GM19099 (cell line): Measurements from ENCODE around the gene COL3A1.

Source experiments
- POLR2A ChIP-seq: IDR thresholded peaks from 3 replicates; pipeline ENCODE4 v1.6.1; 2011; ENCODE audit warnings: low read depth; ENCODE audit not compliant: insufficient read length; ENCODE audit errors: extremely low read depth

The COL3A1 gene

DNA sequence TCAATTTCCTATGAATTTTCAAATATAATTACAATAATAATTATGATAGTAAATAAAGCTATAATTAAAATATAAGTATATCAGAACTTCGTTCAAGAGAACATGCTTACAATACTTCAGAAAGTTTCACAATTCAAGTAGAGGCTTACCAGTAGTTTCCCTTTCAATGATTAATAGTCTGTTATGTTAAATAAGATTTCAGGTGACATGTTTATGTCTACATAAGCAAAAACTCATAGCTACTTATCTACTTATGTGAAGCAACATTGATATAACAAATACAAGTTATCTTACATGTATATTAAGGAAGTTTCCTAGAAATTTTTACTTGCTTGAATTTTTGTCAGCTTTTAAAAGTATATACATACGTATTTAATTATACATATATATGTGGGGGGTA, 4.5 kb upstream of the COL3A1 start:
- TF ChIP-seq POLR2A, result no peak

DNA sequence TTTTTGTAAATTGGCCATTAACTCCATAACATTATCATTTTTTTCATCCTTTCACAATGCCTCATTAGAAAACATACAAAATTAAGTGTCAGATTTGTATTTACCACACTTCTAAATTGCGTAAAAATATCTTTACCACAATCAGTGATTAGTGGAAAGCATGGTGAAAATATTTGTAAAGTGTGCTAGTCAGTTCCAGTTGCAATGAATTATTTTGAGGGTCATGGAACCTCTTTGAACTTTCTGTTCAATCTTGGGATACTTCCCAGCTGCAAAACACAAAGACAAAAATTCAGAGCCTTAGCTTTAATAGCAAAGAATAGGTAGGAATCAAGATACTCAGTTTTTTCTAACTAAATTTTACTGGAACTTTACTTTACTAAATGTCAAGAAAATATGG, 4.0 kb upstream of the COL3A1 start:
- no peak for TF ChIP-seq POLR2A

DNA sequence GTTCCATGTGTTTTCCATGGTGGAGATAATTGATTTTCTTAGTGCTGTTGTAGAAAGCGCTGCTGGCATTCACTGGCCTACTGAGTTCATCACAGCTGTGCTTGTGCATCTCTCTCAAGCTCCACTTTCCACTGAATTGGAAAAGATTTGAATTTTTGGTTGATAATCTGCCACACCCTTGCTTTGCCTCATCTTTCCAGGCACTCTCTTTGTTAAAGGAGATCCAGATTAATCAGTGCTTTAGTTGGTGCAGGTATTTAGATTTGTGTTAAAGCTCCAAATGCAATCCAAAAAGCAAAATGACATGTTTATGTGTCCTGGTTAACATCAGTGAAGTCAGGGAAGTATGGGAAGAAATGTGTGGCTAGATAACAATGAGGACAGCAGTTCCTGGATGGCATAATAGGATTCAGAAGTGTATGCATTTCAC, 2.7 kb upstream of the COL3A1 start:
- no peak for TF ChIP-seq POLR2A

DNA sequence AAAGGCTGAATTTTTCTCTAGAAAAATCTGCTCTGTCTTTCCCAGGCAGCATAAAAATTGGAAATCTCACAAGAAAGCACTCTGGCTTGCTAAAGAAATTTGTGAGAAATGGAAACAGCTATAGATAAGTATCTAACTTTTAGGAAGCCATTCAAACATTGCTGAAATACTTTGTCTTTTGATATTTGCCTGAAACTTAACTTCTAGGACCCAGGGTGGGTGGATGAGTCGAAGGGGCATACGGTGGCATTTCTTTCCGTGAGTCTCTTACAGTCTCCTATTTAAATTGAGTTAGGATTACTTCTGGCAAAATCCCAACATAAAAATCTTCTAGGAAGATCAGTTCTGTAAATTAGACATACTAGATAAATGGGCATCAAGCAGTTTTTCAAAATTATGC, 532 bp upstream of the COL3A1 start:
- no peak for TF ChIP-seq POLR2A

DNA sequence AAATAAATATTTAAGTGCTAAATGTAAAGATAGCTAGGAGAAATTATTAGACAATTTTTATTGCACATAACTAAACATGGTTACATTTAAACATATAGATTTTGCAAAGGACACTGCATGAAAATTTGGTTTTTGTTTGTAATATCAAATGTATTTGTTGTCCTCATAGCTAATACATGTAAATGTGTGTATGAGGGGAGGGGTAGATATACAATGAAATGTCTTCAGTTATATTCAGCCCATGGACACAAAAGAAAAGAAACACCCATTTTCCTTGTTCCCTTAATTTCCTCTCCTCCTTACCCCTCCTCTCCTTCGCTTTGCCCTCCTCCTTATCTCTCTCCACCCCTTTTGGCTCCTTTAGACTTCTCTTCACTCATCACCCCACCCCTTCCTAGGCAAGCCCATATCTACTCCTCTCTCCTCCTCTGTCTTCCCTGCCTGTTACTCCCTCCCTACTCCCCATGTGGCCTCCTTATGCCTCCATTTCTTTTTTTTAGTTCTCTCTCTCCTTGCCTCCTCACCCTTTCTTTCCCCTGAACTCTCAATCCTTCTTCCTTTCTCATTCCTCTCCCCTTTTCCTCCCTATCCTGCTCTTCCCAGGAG, 1.4 kb downstream of the COL3A1 start:
- no peak for TF ChIP-seq POLR2A

DNA sequence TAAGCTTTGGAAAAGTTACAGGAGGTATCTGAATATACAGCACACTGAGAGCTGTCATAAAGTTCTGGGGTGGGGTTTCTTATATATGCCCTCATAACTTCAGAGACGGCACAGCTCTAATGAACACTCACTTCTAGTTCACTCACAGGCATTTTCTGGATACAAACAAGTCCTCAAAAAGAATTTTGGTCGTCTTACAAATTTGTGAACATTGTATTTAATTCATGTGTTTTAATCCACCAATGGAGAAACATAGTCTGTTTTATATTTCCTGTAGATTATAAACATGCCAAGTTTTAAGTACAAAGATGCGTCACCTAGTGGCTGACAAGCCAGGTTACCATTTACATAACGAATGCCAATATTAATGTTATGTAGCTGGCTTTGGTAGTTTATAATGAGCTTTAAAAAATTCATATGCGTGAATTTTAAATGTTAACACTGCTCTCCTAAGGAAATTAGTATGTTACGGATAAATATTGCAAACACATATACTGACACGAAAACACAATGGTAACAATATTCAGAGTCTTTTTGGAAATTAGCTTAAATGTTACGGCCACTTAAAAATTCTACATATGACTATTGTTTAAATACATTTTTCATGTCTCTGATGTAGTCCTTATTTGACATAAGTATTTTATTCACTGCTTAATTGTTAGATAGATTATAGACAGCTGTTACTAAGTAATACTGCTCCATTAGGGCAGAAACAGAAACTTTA, 2.5 kb downstream of the COL3A1 start:
- no peak for TF ChIP-seq POLR2A

DNA sequence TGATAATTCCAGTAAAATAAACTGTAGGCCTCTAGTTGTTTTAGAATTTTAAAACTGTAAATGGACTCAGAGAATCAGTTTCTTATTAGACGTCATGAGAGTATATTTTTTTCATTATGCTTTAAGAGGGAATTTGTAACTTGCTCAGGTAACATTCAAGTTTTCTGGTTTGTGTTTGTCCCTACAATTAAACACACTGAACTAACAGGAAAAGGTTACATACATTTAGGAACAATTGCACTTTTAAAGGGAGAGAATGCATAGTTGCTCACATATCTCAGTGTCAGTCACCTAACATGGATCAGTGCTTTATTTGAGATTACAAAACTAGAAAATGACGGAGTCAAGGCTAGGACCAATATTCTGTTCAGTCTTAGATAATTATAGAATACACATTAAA, 3.1 kb downstream of the COL3A1 start:
- TF ChIP-seq POLR2A, result no peak

DNA sequence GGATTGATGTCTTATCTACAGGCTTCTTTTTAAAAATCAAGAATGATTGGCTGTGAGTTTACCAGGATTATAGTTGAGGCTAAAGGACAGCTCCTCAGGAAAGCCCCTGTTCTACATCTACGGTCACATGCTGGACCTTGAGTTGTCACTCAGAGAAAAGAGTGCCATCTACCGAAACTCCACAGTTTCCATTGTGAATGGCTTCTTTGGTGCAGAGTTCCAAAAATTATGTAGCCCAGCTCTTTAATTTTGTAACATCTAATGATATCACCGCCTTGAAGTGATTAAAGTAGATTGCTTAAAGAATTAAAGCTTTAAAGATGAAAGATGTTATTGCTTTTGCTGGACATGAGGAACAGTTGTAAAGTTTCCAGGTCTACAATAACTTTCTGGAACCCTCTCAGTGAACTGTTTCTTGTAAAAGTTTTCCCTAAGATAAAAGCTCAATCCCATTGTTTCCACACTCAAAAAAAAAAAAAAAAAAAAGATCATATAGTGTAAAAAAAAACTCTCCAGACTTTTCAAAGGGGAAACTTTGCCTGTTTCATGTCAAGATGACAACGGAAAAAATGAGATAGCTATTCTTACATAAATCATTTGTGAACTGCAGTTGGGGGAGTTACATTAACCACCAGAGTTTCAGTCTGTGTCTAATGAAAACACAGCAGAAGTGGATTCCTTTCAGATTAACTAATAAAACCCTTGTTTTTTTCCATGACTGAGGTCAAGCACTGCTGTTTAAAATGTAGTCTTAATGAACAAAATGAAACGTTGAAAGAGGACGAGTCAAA, 4.3 kb downstream of the COL3A1 start:
- TF ChIP-seq POLR2A, result no peak

DNA sequence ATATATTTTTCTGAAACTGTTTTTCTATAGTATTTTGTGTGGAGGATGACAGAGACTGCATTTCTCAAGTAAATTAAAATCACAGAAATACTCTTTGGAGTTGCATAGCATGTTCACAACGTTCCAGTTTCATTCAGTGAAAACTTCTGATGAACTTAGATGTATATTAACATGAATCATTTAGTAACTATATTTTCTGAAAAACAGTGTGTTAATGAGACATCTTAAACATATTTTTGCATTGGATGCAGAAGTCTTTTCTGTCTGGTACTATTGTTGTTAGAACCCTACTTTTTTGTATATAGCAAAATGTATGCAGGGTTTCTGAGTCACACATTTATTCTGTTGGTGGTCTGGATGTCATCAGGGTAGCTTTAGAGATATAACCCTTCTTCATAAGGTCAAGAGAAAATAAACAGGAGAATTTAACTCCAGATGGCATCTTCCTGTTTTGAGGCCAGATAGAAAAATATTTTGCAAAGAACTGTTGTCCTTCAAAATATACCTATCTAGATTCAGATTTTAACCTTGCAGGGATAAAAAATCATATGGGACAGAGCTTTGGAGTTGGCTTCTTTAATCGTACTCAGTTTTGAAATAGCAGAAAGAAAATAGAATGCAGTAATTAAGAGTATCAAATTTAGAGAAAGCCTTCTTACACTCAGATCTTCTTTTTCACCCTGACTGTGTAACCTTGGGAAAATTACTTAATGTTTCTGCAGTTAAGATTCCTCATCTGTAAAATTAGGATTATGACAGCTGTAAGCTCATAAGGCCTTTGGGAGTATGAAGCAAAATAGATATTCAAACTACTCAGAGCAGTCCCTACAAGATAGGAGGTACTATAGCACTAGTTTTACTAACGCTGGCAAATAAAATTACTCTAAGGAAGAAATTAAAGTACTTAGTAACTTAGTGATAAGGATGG, 5.3 kb downstream of the COL3A1 start:
- no peak for TF ChIP-seq POLR2A

DNA sequence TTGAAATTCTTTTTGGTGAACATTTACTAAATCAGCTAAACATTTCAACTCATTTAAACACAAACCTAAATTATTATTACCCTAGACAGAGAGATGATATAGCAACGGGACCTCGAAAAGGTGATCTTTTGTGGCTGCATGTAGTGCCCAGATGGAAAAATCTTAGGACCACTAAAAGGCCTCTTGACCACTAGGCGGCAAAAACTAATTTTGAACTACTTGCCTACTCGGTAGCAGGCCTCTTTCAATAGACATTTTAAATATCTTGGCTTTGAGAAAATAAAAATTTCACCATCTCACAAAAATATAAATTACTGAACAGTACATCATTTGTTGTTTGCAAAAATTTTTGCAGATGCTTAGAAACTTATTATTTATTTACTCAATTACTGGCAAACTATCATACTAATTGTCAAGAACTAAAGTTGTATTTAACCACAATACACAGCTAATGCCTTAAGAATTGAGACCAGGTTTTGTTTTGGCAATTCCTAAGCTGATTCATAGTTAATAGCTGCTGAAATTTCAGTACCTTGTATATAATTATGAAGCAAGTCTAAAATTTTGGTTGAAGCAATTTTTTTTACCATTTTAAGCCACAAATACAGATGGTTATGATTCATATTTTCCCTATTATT, 9.4 kb downstream of the COL3A1 start:
- TF ChIP-seq POLR2A, result no peak

DNA sequence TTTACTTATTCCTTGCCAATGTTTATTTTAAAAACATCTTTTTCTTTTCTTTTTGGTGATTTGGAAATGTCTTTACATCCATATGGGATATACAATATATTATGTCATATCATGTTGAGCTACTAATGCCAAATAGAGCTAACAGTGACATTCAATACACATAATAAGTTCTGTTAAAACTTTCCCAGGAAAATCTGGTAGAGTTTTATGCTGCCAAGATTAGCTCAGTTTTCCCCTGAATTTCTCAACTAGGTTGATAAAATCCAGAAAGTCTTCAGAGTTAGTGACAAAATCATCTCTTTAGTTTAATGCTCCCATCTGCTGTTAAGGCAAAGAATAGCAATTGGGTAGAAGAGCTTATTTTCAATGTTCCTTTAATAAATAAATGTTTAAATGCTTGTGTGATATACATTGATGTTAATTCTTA, 9.9 kb downstream of the COL3A1 start:
- TF ChIP-seq POLR2A, result no peak

DNA sequence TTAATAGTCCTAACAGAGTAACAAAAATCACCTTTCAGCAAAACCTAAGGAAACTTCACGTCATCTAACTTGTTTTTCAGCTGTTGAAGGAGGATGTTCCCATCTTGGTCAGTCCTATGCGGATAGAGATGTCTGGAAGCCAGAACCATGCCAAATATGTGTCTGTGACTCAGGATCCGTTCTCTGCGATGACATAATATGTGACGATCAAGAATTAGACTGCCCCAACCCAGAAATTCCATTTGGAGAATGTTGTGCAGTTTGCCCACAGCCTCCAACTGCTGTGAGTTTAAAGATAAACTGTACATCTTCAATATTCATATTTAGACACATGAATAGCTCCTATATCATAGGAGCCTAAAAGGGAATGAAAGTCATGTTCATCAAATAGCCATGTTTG, 10.5 kb downstream of the COL3A1 start:
- no peak for TF ChIP-seq POLR2A

DNA sequence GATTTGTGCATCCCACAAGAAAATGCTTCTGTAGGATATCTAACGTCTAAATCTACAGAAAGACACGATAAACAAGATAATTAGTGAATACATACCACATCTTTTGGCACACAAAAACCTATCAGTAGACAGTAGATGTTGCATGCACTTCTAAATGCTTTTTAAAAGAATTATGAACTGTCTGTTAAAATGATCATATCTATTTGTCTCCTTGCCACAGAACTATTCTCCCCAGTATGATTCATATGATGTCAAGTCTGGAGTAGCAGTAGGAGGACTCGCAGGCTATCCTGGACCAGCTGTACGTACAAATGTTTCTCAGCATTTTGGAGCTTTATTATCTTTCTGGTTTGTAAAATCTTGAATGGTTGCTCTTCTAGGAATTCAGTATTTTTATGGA, 12.7 kb downstream of the COL3A1 start:
- no peak for TF ChIP-seq POLR2A

DNA sequence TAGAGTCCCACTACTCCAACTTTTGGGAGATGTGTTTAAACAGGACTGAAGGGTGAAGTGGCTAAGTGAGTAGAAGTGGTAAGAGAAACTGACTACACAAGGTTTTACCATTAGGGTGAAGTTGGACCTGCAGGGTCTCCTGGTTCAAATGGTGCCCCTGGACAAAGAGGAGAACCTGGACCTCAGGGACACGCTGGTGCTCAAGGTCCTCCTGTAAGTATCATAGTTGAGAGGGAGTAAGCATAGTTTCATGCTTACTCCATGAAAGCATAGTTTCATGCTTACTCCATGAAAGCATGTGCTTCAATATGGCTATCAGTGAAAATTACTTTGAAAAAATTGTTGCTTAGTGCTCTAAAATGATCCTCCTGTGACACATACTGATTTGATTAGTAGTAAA, 19.1 kb downstream of the COL3A1 start:
- no peak for TF ChIP-seq POLR2A
